ENCODE results near the gene LEFTY1. TPM values are rescaled to one million over a fixed set of nuclear protein-coding genes. Genes with fewer than 3 reads are reported as not detected.
A peak's percentile ranks its signal among the peaks of the same experiment; 100 is the strongest.

LEFTY1 gene
- total RNA-seq, 1 donor from 2014 or later = not detected

GRCh38 chr1:225871359-225872074 is 17.4 kb downstream of the LEFTY1 start:
- Mint-ChIP-seq H3K9me3 (no peaks in the 10 kb centered on the region), H3K4me3 (no peak overlapping the region), H3K27me3 (no peaks in the 10 kb centered on the region), H3K27ac (peak overlapping the region; percentile 15), H3K36me3 (ENCODE audit: low read depth) (peaks cover 89% of the 10 kb centered on the region), H3K4me1 (peaks cover 11% of the 10 kb centered on the region)
- ChIA-PET POLR2A (interaction anchor here (0.7 to 1.0 kb wide), 2 partner anchors 10 to 236 kb away, joined by 3 to 4 read pairs; partner anchors contain the start of gene TMEM63A), CTCF (no interaction called here)
- no peak for TF ChIP-seq CTCF (IDR thresholded peaks at IDR 0.05)
- intact Hi-C loops (cut with micrococcal nuclease) = no loop called here
- no peak for ATAC-seq (ENCODE audit: low read depth)
- no peak for DNase-seq

- POLR2A ChIA-PET = interaction anchor here (0.5 to 1.0 kb wide), 3 partner anchors 11 to 93 kb away, joined by 3 to 4 read pairs (median 3); partner anchors contain the start of genes SRP9 and TMEM63A
- no peak for TF ChIP-seq CTCF (IDR thresholded peaks at IDR 0.05)
- H3K36me3 Mint-ChIP-seq (ENCODE audit: low read depth) = peaks cover 89% of the 10 kb centered on the region
Measured at GRCh38 chr1:225870911-225871310, 18.0 kb downstream of the LEFTY1 start.

GRCh38 chr1:225868631-225869330 is 20.2 kb downstream of the LEFTY1 start:
- H3K27me3 Mint-ChIP-seq = no peaks in the 10 kb centered on the region
- TF ChIP-seq CTCF (IDR thresholded peaks at IDR 0.05) = no peak
- intact Hi-C loops (cut with micrococcal nuclease) = no loop called here
- no peak for DNase-seq
- peaks cover 91% of the 10 kb centered on the region for H3K36me3 Mint-ChIP-seq (ENCODE audit: low read depth)
- H3K4me3 Mint-ChIP-seq = no peak overlapping the region
- POLR2A ChIA-PET = no interaction called here
- CTCF ChIA-PET = no interaction called here
- no peaks in the 10 kb centered on the region for H3K9me3 Mint-ChIP-seq
- ATAC-seq (ENCODE audit: low read depth) = no peak
- no peak overlapping the region for H3K27ac Mint-ChIP-seq
- peaks cover 18% of the 10 kb centered on the region for H3K4me1 Mint-ChIP-seq

More at GRCh38 chr1:225870911-225871310, 18.0 kb downstream of the LEFTY1 start:
- Mint-ChIP-seq H3K27me3 (no peaks in the 10 kb centered on the region), H3K4me3 (no peak overlapping the region), H3K27ac (peak overlapping the region; percentile 15), H3K4me1 (peaks cover 15% of the 10 kb centered on the region), H3K9me3 (no peaks in the 10 kb centered on the region)
- intact Hi-C loops (cut with micrococcal nuclease) = no loop called here
- CTCF ChIA-PET = no interaction called here
- DNase-seq (no peak), ATAC-seq (ENCODE audit: low read depth) (no peak)

GRCh38 chr1:225866981-225867380 is 22.0 kb downstream of the LEFTY1 start:
- peaks cover 91% of the 10 kb centered on the region for H3K36me3 Mint-ChIP-seq (ENCODE audit: low read depth)
- no peak for DNase-seq
- no peak overlapping the region for H3K4me3 Mint-ChIP-seq
- ChIA-PET POLR2A (no interaction called here), CTCF (interaction anchor here (0.7 kb wide), 1 partner anchor 386 kb away, joined by 3 read pairs; no protein-coding TSS in a partner anchor)
- ATAC-seq (ENCODE audit: low read depth) = no peak
- peaks cover 18% of the 10 kb centered on the region for H3K4me1 Mint-ChIP-seq
- no peaks in the 10 kb centered on the region for H3K9me3 Mint-ChIP-seq
- peak overlapping the region; percentile 2 for H3K27ac Mint-ChIP-seq
- intact Hi-C loops (cut with micrococcal nuclease) = loop anchor here (1.0 kb wide), 1 partner anchor 13 kb away; no protein-coding TSS in a partner anchor
- no peaks in the 10 kb centered on the region for H3K27me3 Mint-ChIP-seq
- no peak for TF ChIP-seq CTCF (IDR thresholded peaks at IDR 0.05)

Data from activated B cell treated with CpG ODN at 0.5 μM for 24 hours (primary cell).